SK-N-SH (cell line): Measurements from ENCODE around the gene KEAP1.

Experiments
- CTCF ChIP-seq: fragments of 200-600 bp; sonication (generic); IDR thresholded peaks from 2 replicates; pipeline ENCODE4 v1.6.1; 2017; ENCODE audit warnings: antibody characterized with exemption, mild to moderate bottlenecking, moderate library complexity
- GABPA ChIP-seq: IDR thresholded peaks from 2 replicates; pipeline ENCODE4 v1.4.0; 2012; ENCODE audit warnings: low read depth, mild to moderate bottlenecking
- JUND ChIP-seq: IDR thresholded peaks from 2 replicates; pipeline ENCODE4 v1.4.0; 2012
- MEF2A ChIP-seq: IDR thresholded peaks from 2 replicates; pipeline ENCODE4 v1.4.0; 2012; ENCODE audit warnings: low read depth, borderline replicate concordance
- PBX3 ChIP-seq: IDR thresholded peaks from 2 replicates; pipeline ENCODE4; 2012
- POLR2AphosphoS5 ChIP-seq: IDR thresholded peaks from 2 replicates; pipeline ENCODE4 v1.6.1; 2012; ENCODE audit warnings: low read depth, low read length
- RAD21 ChIP-seq: IDR thresholded peaks from 2 replicates; pipeline ENCODE4 v1.6.1; 2012; ENCODE audit warnings: mild to moderate bottlenecking, low read length
- REST ChIP-seq: IDR thresholded peaks from 2 replicates; pipeline ENCODE4 v1.6.1; 2012; ENCODE audit warnings: mild to moderate bottlenecking, low read depth, low read length, moderate library complexity
- SIN3A ChIP-seq: IDR thresholded peaks from 2 replicates; pipeline ENCODE4 v1.6.1; 2012; ENCODE audit warnings: low read depth, mild to moderate bottlenecking, low read length, moderate library complexity, borderline replicate concordance

GRCh38 chr19:10462557-10462956 is 40.6 kb downstream of the KEAP1 start:
- no peak for TF ChIP-seq CTCF
- no peak for TF ChIP-seq GABPA
- no peak for TF ChIP-seq JUND
- TF ChIP-seq PBX3: no peak
- TF ChIP-seq REST: no peak
- no peak for TF ChIP-seq SIN3A
- TF ChIP-seq RAD21: no peak
- no peak for TF ChIP-seq POLR2AphosphoS5
- no peak for TF ChIP-seq MEF2A
